Measurements from ENCODE around the gene PKD1L1. TPM values are rescaled to one million over a fixed set of nuclear protein-coding genes. Genes with fewer than 3 reads are reported as not detected.

PKD1L1 gene
- total RNA-seq, 1 experiment from 2014 or later: 0.17 TPM

GRCh38 chr7:47758546-47758945, 189.7 kb downstream of the PKD1L1 start:
- H3K27ac ChIP-seq (ENCODE audit: low read depth, low read length): no peak overlapping the region
- no peak for DNase-seq (ENCODE audit: low read depth, low spot score)
- ChIA-PET CTCF (no interaction called here), POLR2A (no interaction called here), RAD21 (ENCODE audit: low non-redundant PET in 1 of 2, low total read pairs in 2 of 2, uncharacterized antibody in 2 of 2, unreplicated experiment in 2 of 2) (no interaction called here)
- H3K9ac ChIP-seq (ENCODE audit: low read length): no peak overlapping the region
- no peaks in the 10 kb centered on the region for H3K9me3 ChIP-seq (ENCODE audit: control insufficient read depth in 1 of 2, insufficient read depth in 1 of 2, low read depth in 1 of 2, low read length in 2 of 2)
- no peaks in the 10 kb centered on the region for H3K9me2 ChIP-seq (ENCODE audit: insufficient read depth)
- H3K36me3 ChIP-seq (ENCODE audit: control insufficient read depth in 1 of 2, insufficient read depth in 2 of 2, low read length in 2 of 2): no peaks in the 10 kb centered on the region
- no peaks in the 10 kb centered on the region for H3K79me2 ChIP-seq (ENCODE audit: insufficient read depth, low read length)
- TF ChIP-seq MAX (IDR thresholded peaks at IDR 0.05): no peak
- H3K4me2 ChIP-seq (ENCODE audit: low read length): no peak overlapping the region
- H3K4me1 ChIP-seq (ENCODE audit: control insufficient read depth in 1 of 2, insufficient read depth in 2 of 2, low read length in 2 of 2): peaks cover 6 to 7% of the 10 kb centered on the region in 2 experiments; a peak in 3 of 4 replicates
- intact Hi-C loops (cut with micrococcal nuclease): no loop called here
- H2AFZ ChIP-seq (ENCODE audit: low read depth, low read length, poor library complexity, severe bottlenecking): no peak overlapping the region
- no peak overlapping the region for H3K4me3 ChIP-seq (replicated peaks in 1 of 2; ENCODE audit: low read depth in 1 of 2, low read length in 2 of 2)
- BruUV-seq (replicated peaks): no TSS peak
- no peaks in the 10 kb centered on the region for H4K20me1 ChIP-seq (ENCODE audit: insufficient read depth)
- no peaks in the 10 kb centered on the region for H3K27me3 ChIP-seq (ENCODE audit: insufficient read depth, low read length)
- ATAC-seq: no peak

GRCh38 chr7:47757921-47758411, 190.3 kb downstream of the PKD1L1 start:
- no peaks in the 10 kb centered on the region for H3K36me3 ChIP-seq (ENCODE audit: control insufficient read depth in 1 of 2, insufficient read depth in 2 of 2, low read length in 2 of 2)
- POLR2A ChIA-PET: no interaction called here
- peaks cover 1 to 2% of the 10 kb centered on the region in 2 experiments; a peak in 2 of 4 replicates for H3K4me1 ChIP-seq (ENCODE audit: control insufficient read depth in 1 of 2, insufficient read depth in 2 of 2, low read length in 2 of 2)
- no peaks in the 10 kb centered on the region for H4K20me1 ChIP-seq (ENCODE audit: insufficient read depth)
- ATAC-seq: no peak
- no peak overlapping the region for H3K4me2 ChIP-seq (ENCODE audit: low read length)
- RAD21 ChIA-PET (ENCODE audit: low non-redundant PET in 1 of 2, low total read pairs in 2 of 2, uncharacterized antibody in 2 of 2, unreplicated experiment in 2 of 2): no interaction called here
- DNase-seq (ENCODE audit: low read depth, low spot score): no peak
- intact Hi-C loops (cut with micrococcal nuclease): no loop called here
- no peak overlapping the region for H2AFZ ChIP-seq (ENCODE audit: low read depth, low read length, poor library complexity, severe bottlenecking)
- no peaks in the 10 kb centered on the region for H3K79me2 ChIP-seq (ENCODE audit: insufficient read depth, low read length)
- H3K27me3 ChIP-seq (ENCODE audit: insufficient read depth, low read length): no peaks in the 10 kb centered on the region
- no peak overlapping the region for H3K9ac ChIP-seq (ENCODE audit: low read length)
- no peak overlapping the region for H3K4me3 ChIP-seq (replicated peaks in 1 of 2; ENCODE audit: low read depth in 1 of 2, low read length in 2 of 2)
- no TSS peak for BruUV-seq (replicated peaks)
- H3K27ac ChIP-seq (ENCODE audit: low read depth, low read length): no peak overlapping the region
- no peaks in the 10 kb centered on the region for H3K9me2 ChIP-seq (ENCODE audit: insufficient read depth)
- no peaks in the 10 kb centered on the region for H3K9me3 ChIP-seq (ENCODE audit: control insufficient read depth in 1 of 2, insufficient read depth in 1 of 2, low read depth in 1 of 2, low read length in 2 of 2)
- CTCF ChIA-PET: no interaction called here
- no peak for TF ChIP-seq SIN3A (IDR thresholded peaks at IDR 0.05; ENCODE audit: low read depth)
- TF ChIP-seq RAD21 (IDR thresholded peaks at IDR 0.05; ENCODE audit: low read depth): no peak
- TF ChIP-seq SRF (IDR thresholded peaks at IDR 0.05; ENCODE audit: low read depth): no peak
- TF ChIP-seq ZBTB33 (IDR thresholded peaks at IDR 0.05; ENCODE audit: extremely low read depth, insufficient replicate concordance, low read length): no peak
- no peak for TF ChIP-seq EZH2 (IDR thresholded peaks at IDR 0.05)
- TF ChIP-seq SP1 (IDR thresholded peaks at IDR 0.05; ENCODE audit: low read depth): no peak
- TF ChIP-seq FOSL1 (IDR thresholded peaks at IDR 0.05; ENCODE audit: low read depth): no peak
- no peak for TF ChIP-seq POLR2AphosphoS5 (IDR thresholded peaks at IDR 0.05; ENCODE audit: low read depth, low read length)
- no peak for TF ChIP-seq MAX (IDR thresholded peaks at IDR 0.05)
- TF ChIP-seq EGR1 (IDR thresholded peaks at IDR 0.05; ENCODE audit: low read depth): no peak
- TF ChIP-seq CBX3 (IDR thresholded peaks at IDR 0.05; ENCODE audit: low read depth): no peak
- TF ChIP-seq ATF3 (IDR thresholded peaks at IDR 0.05): no peak
- no peak for TF ChIP-seq CTCF (IDR thresholded peaks at IDR 0.05 in 2 of 3, conservative IDR thresholded peaks at IDR 0.05 in 1 of 3; ENCODE audit: borderline replicate concordance in 1 of 3, insufficient read depth in 1 of 3, low read depth in 2 of 3, low read length in 2 of 3)
- no peak for TF ChIP-seq ZNF274 (IDR thresholded peaks at IDR 0.05; ENCODE audit: low read depth, low read length)
- TF ChIP-seq TCF7L2 (IDR thresholded peaks at IDR 0.05; ENCODE audit: borderline replicate concordance, extremely low read depth, insufficient read depth, insufficient read length): no peak
- no peak for TF ChIP-seq EZH2phosphoT487 (IDR thresholded peaks at IDR 0.05; ENCODE audit: borderline replicate concordance)
- TF ChIP-seq ZFX (IDR thresholded peaks at IDR 0.05): no peak

Measured in HCT116 (cell line).